PFSK-1 (cell line): Measurements from ENCODE around the gene PIK3CD.

Source experiments
- FOXP2 ChIP-seq: optimal IDR thresholded peaks from 2 replicates; pipeline ENCODE3; 2011; ENCODE audit warnings: borderline replicate concordance, control low read depth, inconsistent platforms; ENCODE audit not compliant: insufficient read depth; ENCODE audit errors: extremely low read length, extremely low read depth
- POLR2AphosphoS5 ChIP-seq: IDR thresholded peaks from 2 replicates; pipeline ENCODE4 v1.6.1; 2012; ENCODE audit warnings: low read depth, mild to moderate bottlenecking, control low read depth, low read length, moderate library complexity
- SIN3A ChIP-seq: IDR thresholded peaks from 2 replicates; pipeline ENCODE4 v1.6.1; 2012; ENCODE audit warnings: mild to moderate bottlenecking, low read length, moderate library complexity, borderline replicate concordance; ENCODE audit not compliant: insufficient read depth
- TAF1 ChIP-seq: IDR thresholded peaks from 2 replicates; pipeline ENCODE4 v1.6.1; 2012; ENCODE audit warnings: low read length, control low read depth, borderline replicate concordance; ENCODE audit not compliant: insufficient read depth
- TF ChIP-seq, protein P1 (sequence below), 2 experiments: IDR thresholded peaks; 2 replicates each; pipeline versions ENCODE4 v1.6.1 to v1.8.0; 2011 to 2012; ENCODE audit warnings: low read depth in 2 of 2, low read length in 2 of 2, control low read depth in 1 of 2, inconsistent platforms in 1 of 2, mild to moderate bottlenecking in 1 of 2, moderate library complexity in 1 of 2; ENCODE audit not compliant: insufficient read depth in 1 of 2

Gene PIK3CD

DNA sequence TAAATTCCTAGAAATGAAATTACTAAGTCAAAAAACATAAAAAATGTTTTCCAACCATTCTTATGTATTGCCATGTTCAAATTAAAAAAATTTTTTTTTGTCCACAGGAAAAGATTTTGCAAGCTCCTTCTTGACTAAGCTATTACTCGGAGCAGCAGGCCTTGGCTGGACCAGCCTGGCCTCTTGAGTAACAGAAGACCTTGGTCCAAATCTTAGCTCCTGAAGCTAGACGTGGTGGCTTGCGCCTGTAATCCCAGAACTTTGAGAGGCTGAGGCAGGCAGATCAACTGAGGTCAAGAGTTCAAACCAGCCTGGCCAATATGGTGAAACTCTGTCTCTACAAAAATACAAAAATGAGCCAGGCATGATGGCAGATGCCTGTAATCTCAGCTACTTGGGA lies 94.7 kb downstream of the PIK3CD start:
- TF ChIP-seq POLR2AphosphoS5, result no peak
- TF ChIP-seq, protein P1, sequence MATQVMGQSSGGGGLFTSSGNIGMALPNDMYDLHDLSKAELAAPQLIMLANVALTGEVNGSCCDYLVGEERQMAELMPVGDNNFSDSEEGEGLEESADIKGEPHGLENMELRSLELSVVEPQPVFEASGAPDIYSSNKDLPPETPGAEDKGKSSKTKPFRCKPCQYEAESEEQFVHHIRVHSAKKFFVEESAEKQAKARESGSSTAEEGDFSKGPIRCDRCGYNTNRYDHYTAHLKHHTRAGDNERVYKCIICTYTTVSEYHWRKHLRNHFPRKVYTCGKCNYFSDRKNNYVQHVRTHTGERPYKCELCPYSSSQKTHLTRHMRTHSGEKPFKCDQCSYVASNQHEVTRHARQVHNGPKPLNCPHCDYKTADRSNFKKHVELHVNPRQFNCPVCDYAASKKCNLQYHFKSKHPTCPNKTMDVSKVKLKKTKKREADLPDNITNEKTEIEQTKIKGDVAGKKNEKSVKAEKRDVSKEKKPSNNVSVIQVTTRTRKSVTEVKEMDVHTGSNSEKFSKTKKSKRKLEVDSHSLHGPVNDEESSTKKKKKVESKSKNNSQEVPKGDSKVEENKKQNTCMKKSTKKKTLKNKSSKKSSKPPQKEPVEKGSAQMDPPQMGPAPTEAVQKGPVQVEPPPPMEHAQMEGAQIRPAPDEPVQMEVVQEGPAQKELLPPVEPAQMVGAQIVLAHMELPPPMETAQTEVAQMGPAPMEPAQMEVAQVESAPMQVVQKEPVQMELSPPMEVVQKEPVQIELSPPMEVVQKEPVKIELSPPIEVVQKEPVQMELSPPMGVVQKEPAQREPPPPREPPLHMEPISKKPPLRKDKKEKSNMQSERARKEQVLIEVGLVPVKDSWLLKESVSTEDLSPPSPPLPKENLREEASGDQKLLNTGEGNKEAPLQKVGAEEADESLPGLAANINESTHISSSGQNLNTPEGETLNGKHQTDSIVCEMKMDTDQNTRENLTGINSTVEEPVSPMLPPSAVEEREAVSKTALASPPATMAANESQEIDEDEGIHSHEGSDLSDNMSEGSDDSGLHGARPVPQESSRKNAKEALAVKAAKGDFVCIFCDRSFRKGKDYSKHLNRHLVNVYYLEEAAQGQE (IDR thresholded peaks at IDR 0.05; ENCODE audit: insufficient read depth in 1 of 2, low read depth in 2 of 2, low read length in 2 of 2), result no peak
- TF ChIP-seq TAF1, result no peak
- TF ChIP-seq FOXP2, result no peak
- no peak for TF ChIP-seq SIN3A

DNA sequence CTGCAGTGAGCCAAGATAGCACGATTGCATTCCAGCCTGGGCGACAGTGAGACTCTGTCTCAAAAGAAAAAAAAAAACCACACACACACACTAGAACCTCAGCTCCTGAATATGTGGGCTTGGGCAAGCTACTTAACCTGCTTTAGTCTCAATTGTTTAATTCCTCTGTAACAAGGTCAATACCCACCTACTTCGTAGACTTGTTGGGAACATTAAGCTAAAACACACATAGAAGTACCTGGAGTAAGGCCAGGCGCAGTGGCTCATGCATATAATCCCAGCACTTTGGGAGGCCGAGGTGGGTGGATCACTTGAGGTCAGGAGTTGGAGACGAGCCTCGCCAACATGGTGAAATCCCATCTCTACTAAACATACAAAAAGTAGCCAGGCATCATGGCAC lies 95.1 kb downstream of the PIK3CD start:
- TF ChIP-seq, protein P1 (IDR thresholded peaks at IDR 0.05; ENCODE audit: insufficient read depth in 1 of 2, low read depth in 2 of 2, low read length in 2 of 2), result no peak
- TF ChIP-seq POLR2AphosphoS5, result no peak
- TF ChIP-seq SIN3A, result no peak

DNA sequence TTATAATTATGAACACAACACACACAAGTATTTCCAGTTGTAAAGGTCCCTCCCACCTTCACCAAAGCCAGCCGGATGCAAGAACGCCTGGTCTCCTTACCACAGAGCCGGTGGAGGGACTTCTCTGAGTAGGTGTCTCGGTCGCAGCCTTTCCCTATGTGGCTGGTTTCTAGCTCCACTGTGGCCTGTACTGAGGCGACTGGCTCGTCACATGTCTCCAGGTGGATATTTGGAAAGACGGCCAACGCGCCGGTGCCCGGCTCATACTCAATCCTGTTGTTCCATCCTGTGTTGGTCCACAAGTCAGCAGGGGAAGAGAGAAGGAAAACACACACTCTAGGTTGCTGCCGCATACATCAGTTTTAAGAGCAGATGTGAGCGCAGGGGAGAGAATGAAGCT lies 97.8 kb downstream of the PIK3CD start:
- TF ChIP-seq SIN3A (no peak), FOXP2 (no peak), TAF1 (no peak)
- TF ChIP-seq, protein P1 (IDR thresholded peaks at IDR 0.05; ENCODE audit: insufficient read depth in 1 of 2, low read depth in 2 of 2, low read length in 2 of 2), result no peak

DNA sequence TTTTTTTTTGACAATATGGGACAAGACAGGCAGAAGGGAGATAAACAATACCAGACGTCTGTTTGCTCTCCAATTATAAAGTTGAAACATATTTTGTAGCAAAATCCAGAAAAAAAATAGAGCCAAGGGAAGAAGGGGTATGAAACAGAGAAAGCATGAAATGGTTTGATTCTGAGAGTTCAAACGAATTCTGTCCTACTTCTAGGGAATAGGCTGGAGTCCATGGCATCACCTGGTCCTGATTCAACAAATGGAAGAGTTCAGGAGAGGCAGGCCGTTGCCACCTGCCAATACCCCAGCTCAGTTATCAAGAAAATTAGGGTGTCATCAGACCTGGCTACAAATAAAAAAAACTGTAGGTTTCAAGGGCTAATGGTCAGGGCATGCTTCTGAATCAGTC lies 100.4 kb downstream of the PIK3CD start:
- TF ChIP-seq, protein P1 (IDR thresholded peaks at IDR 0.05; ENCODE audit: insufficient read depth in 1 of 2, low read depth in 2 of 2, low read length in 2 of 2), result no peak
- TF ChIP-seq POLR2AphosphoS5, result no peak
- TF ChIP-seq TAF1, result no peak
- no peak for TF ChIP-seq SIN3A
- no peak for TF ChIP-seq FOXP2

DNA sequence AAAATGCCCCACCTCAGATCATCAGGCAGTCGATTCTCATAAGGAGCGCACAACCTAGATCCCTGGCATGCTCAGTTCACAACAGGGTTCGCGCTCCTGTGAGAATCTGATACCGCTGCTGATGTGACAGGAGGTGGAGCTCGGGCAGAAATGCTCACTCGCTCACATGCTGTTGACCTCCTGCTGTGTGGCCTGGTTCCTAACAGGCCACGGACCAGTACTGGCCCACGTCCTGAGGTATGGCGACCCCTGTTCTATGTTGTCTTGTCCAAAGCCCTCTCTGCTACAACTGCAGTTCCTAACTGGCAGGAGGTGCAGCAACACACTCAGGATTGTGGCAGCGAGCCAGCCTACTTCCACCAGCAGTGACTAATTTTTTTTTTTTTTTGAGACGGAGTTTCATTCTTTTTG lies 101.6 kb downstream of the PIK3CD start:
- no peak for TF ChIP-seq TAF1
- no peak for TF ChIP-seq FOXP2
- TF ChIP-seq SIN3A, result no peak
- no peak for TF ChIP-seq POLR2AphosphoS5
- TF ChIP-seq, protein P1 (IDR thresholded peaks at IDR 0.05; ENCODE audit: insufficient read depth in 1 of 2, low read depth in 2 of 2, low read length in 2 of 2), result no peak
